DND-41 (cell line): ENCODE data around the gene CFAP91.

Experiments used
- ATAC-seq: fragments of 200-7000 bp; cut with Tn5 transposase; 3 replicates; pipeline ENCODE4 v1.9.1; 2021; ENCODE audit warnings: low read depth; ENCODE audit not compliant: insufficient read depth
- DNase-seq: peaks from one replicate; pipeline ENCODE4 v3.0.0-alpha.2; 2020
- H2AFZ ChIP-seq: 2 replicates; pipeline ENCODE4 v1.6.0; 2012; ENCODE audit warnings: low read depth, low read length
- H3K27ac ChIP-seq: 2 replicates; pipeline ENCODE4 v1.5.1; 2012; ENCODE audit warnings: low read length, inconsistent platforms
- H3K27me3 ChIP-seq: fragments of 200-600 bp; sonication (generic); 2 replicates; pipeline ENCODE4 v1.6.0; 2012; ENCODE audit warnings: low read length, mild to moderate bottlenecking, inconsistent platforms; ENCODE audit not compliant: insufficient read depth, poor library complexity
- H3K36me3 ChIP-seq: 2 replicates; pipeline ENCODE4 v1.5.1; 2012; ENCODE audit warnings: low read length, inconsistent platforms; ENCODE audit not compliant: insufficient read depth
- H3K4me1 ChIP-seq: 2 replicates; pipeline ENCODE4 v1.5.1; 2012; ENCODE audit warnings: mild to moderate bottlenecking, low read length; ENCODE audit not compliant: insufficient read depth
- H3K4me2 ChIP-seq: 2 replicates; pipeline ENCODE4 v1.6.0; 2012; ENCODE audit warnings: mild to moderate bottlenecking, moderate library complexity, low read length, inconsistent platforms; ENCODE audit not compliant: insufficient read depth
- H3K4me3 ChIP-seq, 2 experiments: fragments of 200-600 bp in 1 of 2; shearing (Covaris generic) in 1 of 2; 2 replicates each; pipeline ENCODE4 v1.5.1; 2012 to 2016; ENCODE audit warnings: inconsistent platforms in 2 of 2, low read length in 2 of 2, mild to moderate bottlenecking in 2 of 2, low read depth in 1 of 2, moderate library complexity in 1 of 2
- H3K79me2 ChIP-seq: 2 replicates; pipeline ENCODE4 v1.6.0; 2012; ENCODE audit warnings: low read length, inconsistent platforms; ENCODE audit not compliant: insufficient read depth
- H3K9ac ChIP-seq: 2 replicates; pipeline ENCODE4 v1.6.0; 2012; ENCODE audit warnings: low read depth, mild to moderate bottlenecking, inconsistent platforms, low read length, moderate library complexity
- H3K9me3 ChIP-seq: 2 replicates; pipeline ENCODE4 v1.5.1; 2012; ENCODE audit warnings: low read length, moderate library complexity, mild to moderate bottlenecking, inconsistent platforms; ENCODE audit not compliant: insufficient read depth, severe bottlenecking
- H4K20me1 ChIP-seq: 2 replicates; pipeline ENCODE4 v1.6.0; 2012; ENCODE audit warnings: low read length; ENCODE audit not compliant: insufficient read depth
- CTCF ChIP-seq: IDR thresholded peaks from 2 replicates; pipeline ENCODE4 v1.5.1; 2012; ENCODE audit warnings: borderline replicate concordance, low read length, moderate library complexity, mild to moderate bottlenecking; ENCODE audit not compliant: poor library complexity, severe bottlenecking; ENCODE audit errors: extremely low read depth
- EZH2 ChIP-seq: IDR thresholded peaks from 3 replicates; pipeline ENCODE4 v1.6.1; 2012; ENCODE audit warnings: borderline replicate concordance, low read depth, mild to moderate bottlenecking, moderate library complexity, low read length, inconsistent platforms; ENCODE audit not compliant: severe bottlenecking

CFAP91 gene

GRCh38 chr3:119702530-119703527 is at the start of gene CFAP91:
TSS of gene CFAP91 (plus strand) at chr3:119703022. CDS start at chr3:119703099, 77 bp downstream.
- Histone ChIP-seq H2AFZ (no peak within 1 kb of the TSS), H4K20me1 (no peaks in the 10 kb centered on the region), H3K4me3 (no peak within 1 kb of the TSS), H3K9me3 (peaks cover 4% of the 10 kb centered on the region), H3K4me2 (no peak within 1 kb of the TSS), H3K36me3 (no peaks in the 10 kb centered on the region), H3K27ac (no peak within 1 kb of the TSS), H3K9ac (no peak within 1 kb of the TSS), H3K4me1 (peaks cover 7% of the 10 kb centered on the region; the same call in 1 of the 2 replicates), H3K79me2 (no peaks in the 10 kb centered on the region), H3K27me3 (no peaks in the 10 kb centered on the region)
- DNase-seq (no peak), ATAC-seq (no peak)
- no peak for TF ChIP-seq EZH2
- TF ChIP-seq CTCF, result no peak

- no peak for DNase-seq
- no peak overlapping the region for H2AFZ ChIP-seq
- no peak overlapping the region for H3K27ac ChIP-seq
- no peak for TF ChIP-seq EZH2
- no peaks in the 10 kb centered on the region for H3K36me3 ChIP-seq
- H3K4me1 ChIP-seq, result no peaks in the 10 kb centered on the region
- H3K4me3 ChIP-seq, result no peak overlapping the region
- H3K79me2 ChIP-seq, result no peaks in the 10 kb centered on the region
- no peak overlapping the region for H3K4me2 ChIP-seq
- ATAC-seq, result no peak
- H4K20me1 ChIP-seq, result no peaks in the 10 kb centered on the region
- no peak overlapping the region for H3K9ac ChIP-seq
- H3K9me3 ChIP-seq, result no peaks in the 10 kb centered on the region
- H3K27me3 ChIP-seq, result no peaks in the 10 kb centered on the region
Measured at GRCh38 chr3:119653876-119654275, 48.9 kb upstream of the CFAP91 start.

GRCh38 chr3:119657887-119658702 is 44.7 kb upstream of the CFAP91 start:
- H3K27me3 ChIP-seq, result no peaks in the 10 kb centered on the region
- no peaks in the 10 kb centered on the region for H3K4me1 ChIP-seq
- H3K9ac ChIP-seq, result no peak overlapping the region
- ATAC-seq (peak; percentile 65; the same call in 1 of the 3 replicates), DNase-seq (no peak)
- no peaks in the 10 kb centered on the region for H3K9me3 ChIP-seq
- no peak overlapping the region for H3K27ac ChIP-seq
- H3K4me3 ChIP-seq, result no peak overlapping the region
- TF ChIP-seq EZH2 (no peak), CTCF (no peak)
- no peaks in the 10 kb centered on the region for H4K20me1 ChIP-seq
- H3K36me3 ChIP-seq, result no peaks in the 10 kb centered on the region
- no peak overlapping the region for H2AFZ ChIP-seq
- H3K4me2 ChIP-seq, result no peak overlapping the region
- H3K79me2 ChIP-seq, result no peaks in the 10 kb centered on the region

- Histone ChIP-seq H3K79me2 (no peaks in the 10 kb centered on the region), H3K4me3 (no peak overlapping the region), H3K36me3 (no peaks in the 10 kb centered on the region), H2AFZ (no peak overlapping the region), H3K27me3 (no peaks in the 10 kb centered on the region), H3K9me3 (no peaks in the 10 kb centered on the region), H3K4me2 (no peak overlapping the region), H4K20me1 (no peaks in the 10 kb centered on the region), H3K27ac (no peak overlapping the region), H3K9ac (no peak overlapping the region), H3K4me1 (no peaks in the 10 kb centered on the region)
- TF ChIP-seq CTCF (no peak), EZH2 (no peak)
- DNase-seq, result no peak
- no peak for ATAC-seq
Measured at GRCh38 chr3:119658994-119659393, 43.8 kb upstream of the CFAP91 start.
